HFFc6 (cell line): ENCODE measurements around the gene SLC29A4. TPM values are rescaled to one million over a fixed set of nuclear protein-coding genes. Genes with fewer than 3 reads are reported as not detected.

Experiments
- DNase-seq: peaks from one replicate; pipeline ENCODE4 v3.0.0-alpha.2; 2018
- H3K27ac Mint-ChIP-seq: 2 replicates; pipeline ENCODE4 v1.8.0; 2020; ENCODE audit warnings: mild to moderate bottlenecking, mixed read lengths
- H3K27me3 Mint-ChIP-seq: 2 replicates; pipeline ENCODE4 v1.8.0; 2021; ENCODE audit warnings: mild to moderate bottlenecking, moderate library complexity, mixed read lengths; ENCODE audit not compliant: insufficient read depth
- H3K36me3 Mint-ChIP-seq: 2 replicates; pipeline ENCODE4 v1.8.0; 2021; ENCODE audit warnings: low read depth, mixed read lengths
- H3K4me1 Mint-ChIP-seq: 2 replicates; pipeline ENCODE4 v1.8.0; 2020; ENCODE audit warnings: low read depth, mixed read lengths
- H3K4me3 Mint-ChIP-seq: 2 replicates; pipeline ENCODE4 v1.8.0; 2020; ENCODE audit warnings: mild to moderate bottlenecking, moderate library complexity, mixed read lengths
- H3K9me3 Mint-ChIP-seq: 2 replicates; pipeline ENCODE4 v1.8.0; 2020; ENCODE audit warnings: mild to moderate bottlenecking, mixed read lengths
- CTCF ChIP-seq: fragments of 200-600 bp; sonication (generic); IDR thresholded peaks from 2 replicates; pipeline ENCODE4 v1.5.0; 2021; ENCODE audit warnings: antibody characterized with exemption, mild to moderate bottlenecking
- long read RNA-seq: library from polyadenylated mRNA; unstranded; transcript quantifications from one replicate; pipeline ENCODE4 v2.0.0, GENCODE V29; 2019
- total RNA-seq, 6 experiments: library from RNA; stranded (reverse); fragmentation: NEBNext Ultra II Directional; extraction: Animal tissue kit (Norgen Biotek cat#: 25700); gene quantifications; 2 replicates in 1 of 6; 3 replicates in 5 of 6; pipeline ENCODE4 v1.2.3, GENCODE V29; 2021

Gene SLC29A4, protein sequence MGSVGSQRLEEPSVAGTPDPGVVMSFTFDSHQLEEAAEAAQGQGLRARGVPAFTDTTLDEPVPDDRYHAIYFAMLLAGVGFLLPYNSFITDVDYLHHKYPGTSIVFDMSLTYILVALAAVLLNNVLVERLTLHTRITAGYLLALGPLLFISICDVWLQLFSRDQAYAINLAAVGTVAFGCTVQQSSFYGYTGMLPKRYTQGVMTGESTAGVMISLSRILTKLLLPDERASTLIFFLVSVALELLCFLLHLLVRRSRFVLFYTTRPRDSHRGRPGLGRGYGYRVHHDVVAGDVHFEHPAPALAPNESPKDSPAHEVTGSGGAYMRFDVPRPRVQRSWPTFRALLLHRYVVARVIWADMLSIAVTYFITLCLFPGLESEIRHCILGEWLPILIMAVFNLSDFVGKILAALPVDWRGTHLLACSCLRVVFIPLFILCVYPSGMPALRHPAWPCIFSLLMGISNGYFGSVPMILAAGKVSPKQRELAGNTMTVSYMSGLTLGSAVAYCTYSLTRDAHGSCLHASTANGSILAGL
- 1 to 10 TPM in 2 of 6 experiments, under 1 TPM in 4; 0.62 to 2.1 (median 0.84) TPM for total RNA-seq
- long read RNA-seq, result 0 reads

GRCh38 chr7:5282543-5283316, at the start of gene SLC29A4:
TSS of gene SLC29A4 (plus strand) at chr7:5282943. CDS start at chr7:5287817, 4,874 bp downstream.
- no peak for TF ChIP-seq CTCF
- Mint-ChIP-seq H3K27me3 (peaks cover 8% of the 10 kb centered on the region), H3K36me3 (no peaks in the 10 kb centered on the region), H3K4me1 (0 out of 2 replicates have a peak, but pooled peaks cover 4% of the 10 kb centered on the region), H3K9me3 (no peaks in the 10 kb centered on the region), H3K4me3 (no peak within 1 kb of the TSS), H3K27ac (no peak within 1 kb of the TSS)
- DNase-seq, result no peak

- no peak overlapping the region for H3K4me3 Mint-ChIP-seq
- H3K9me3 Mint-ChIP-seq, result no peaks in the 10 kb centered on the region
- no peak overlapping the region for H3K27ac Mint-ChIP-seq
Measured at GRCh38 chr7:5234852-5235831, 47.6 kb upstream of the SLC29A4 start.

GRCh38 chr7:5237286-5237685, 45.5 kb upstream of the SLC29A4 start:
- no peak overlapping the region for H3K27ac Mint-ChIP-seq
- peak; percentile 20 for DNase-seq

More at GRCh38 chr7:5234852-5235831, 47.6 kb upstream of the SLC29A4 start:
- DNase-seq, result peak; percentile 9
- Mint-ChIP-seq H3K4me1 (peaks cover 10% of the 10 kb centered on the region), H3K36me3 (peaks cover 21% of the 10 kb centered on the region), H3K27me3 (peaks cover 6% of the 10 kb centered on the region)
- no peak for TF ChIP-seq CTCF

GRCh38 chr7:5238500-5238899, 44.2 kb upstream of the SLC29A4 start:
- H3K9me3 Mint-ChIP-seq, result no peaks in the 10 kb centered on the region
- H3K27me3 Mint-ChIP-seq, result peaks cover 13% of the 10 kb centered on the region
- peaks cover 2% of the 10 kb centered on the region; the same call in 1 of the 2 replicates for H3K36me3 Mint-ChIP-seq
- peaks cover 20% of the 10 kb centered on the region for H3K4me1 Mint-ChIP-seq
- no peak for DNase-seq
- no peak for TF ChIP-seq CTCF
- no peak overlapping the region for H3K27ac Mint-ChIP-seq
- no peak overlapping the region for H3K4me3 Mint-ChIP-seq

More at GRCh38 chr7:5237286-5237685, 45.5 kb upstream of the SLC29A4 start:
- peak overlapping the region; percentile 46 for H3K4me3 Mint-ChIP-seq
- no peaks in the 10 kb centered on the region for H3K9me3 Mint-ChIP-seq
- H3K27me3 Mint-ChIP-seq, result peaks cover 9% of the 10 kb centered on the region
- H3K4me1 Mint-ChIP-seq, result peaks cover 20% of the 10 kb centered on the region
- peaks cover 9% of the 10 kb centered on the region for H3K36me3 Mint-ChIP-seq
- no peak for TF ChIP-seq CTCF

DNA sequence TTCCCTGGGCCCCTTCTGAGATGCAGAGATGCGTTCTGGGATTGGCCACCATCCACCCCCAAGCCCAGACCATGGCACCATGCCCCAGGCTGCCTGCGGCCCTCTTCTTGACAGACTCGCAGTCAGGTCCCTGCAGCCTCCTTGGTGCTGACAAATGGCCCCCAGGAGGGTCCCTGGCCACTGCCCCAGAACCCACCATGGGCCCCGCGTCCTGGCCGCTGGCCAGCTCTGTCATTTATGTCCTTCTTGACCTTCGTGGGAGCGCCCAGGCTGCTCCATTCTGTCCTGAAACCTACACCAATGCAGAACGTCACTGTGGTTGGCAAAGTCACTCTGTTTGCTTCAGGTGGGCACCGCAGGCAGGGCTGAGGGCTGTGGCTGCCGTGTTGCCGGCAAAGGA, 39.5 kb upstream of the SLC29A4 start:
- no peaks in the 10 kb centered on the region for H3K36me3 Mint-ChIP-seq
- no peak overlapping the region for H3K4me3 Mint-ChIP-seq
- H3K4me1 Mint-ChIP-seq, result peaks cover 12% of the 10 kb centered on the region
- no peaks in the 10 kb centered on the region for H3K9me3 Mint-ChIP-seq
- H3K27me3 Mint-ChIP-seq, result peaks cover 11% of the 10 kb centered on the region
- H3K27ac Mint-ChIP-seq, result no peak overlapping the region
- no peak for DNase-seq
- no peak for TF ChIP-seq CTCF
